GM21723 (cell line): ENCODE data around the gene STK38L.

Source experiments
- ATAC-seq: cut with Tn5 transposase; IDR thresholded peaks from one replicate; pipeline ENCODE4 v1.9.1; 2021; ENCODE audit warnings: mild to moderate bottlenecking, moderate library complexity; ENCODE audit not compliant: unreplicated experiment

STK38L gene

GRCh38 chr12:27243804-27244688, at the start of gene STK38L:
Gene STK38L, plus strand, starts transcription at chr12:27244286. Its CDS starts 53,435 bp downstream, at chr12:27297721.
- ATAC-seq = peak; percentile 91

GRCh38 chr12:27194644-27195043, 49.4 kb upstream of the STK38L start:
- ATAC-seq = no peak

GRCh38 chr12:27198036-27198435, 46.0 kb upstream of the STK38L start:
- ATAC-seq = no peak

GRCh38 chr12:27199638-27200300, 44.3 kb upstream of the STK38L start:
- no peak for ATAC-seq

- no peak for ATAC-seq
These were observed 42.9 kb upstream of the STK38L start for GRCh38 chr12:27201169-27201568.

- peak; percentile 14 for ATAC-seq
These were observed 37.1 kb upstream of the STK38L start for GRCh38 chr12:27206801-27207502.

GRCh38 chr12:27207615-27208413, 36.3 kb upstream of the STK38L start:
- peak; percentile 93 for ATAC-seq

- ATAC-seq = peak; percentile 24
These were observed 35.7 kb upstream of the STK38L start for GRCh38 chr12:27208414-27208750.

GRCh38 chr12:27209257-27209910, 34.7 kb upstream of the STK38L start:
- ATAC-seq = no peak

GRCh38 chr12:27210187-27210586, 33.9 kb upstream of the STK38L start:
- ATAC-seq = no peak

- ATAC-seq = no peak
These were observed 31.2 kb upstream of the STK38L start for GRCh38 chr12:27212861-27213260.

GRCh38 chr12:27213304-27213703, 30.8 kb upstream of the STK38L start:
- no peak for ATAC-seq

- ATAC-seq = no peak
These were observed 30.0 kb upstream of the STK38L start for GRCh38 chr12:27213830-27214787.

- no peak for ATAC-seq
These were observed 26.5 kb upstream of the STK38L start for GRCh38 chr12:27217590-27217989.

GRCh38 chr12:27219693-27220054, 24.4 kb upstream of the STK38L start:
- ATAC-seq = no peak

GRCh38 chr12:27220055-27220987, 23.8 kb upstream of the STK38L start:
- ATAC-seq = peak; percentile 64

GRCh38 chr12:27220988-27221345, 23.1 kb upstream of the STK38L start:
- ATAC-seq = no peak
